Testis (tissue), 3 donors: ENCODE results near the gene ZBTB47. TPM values are rescaled to one million over a fixed set of nuclear protein-coding genes. Genes with fewer than 3 reads are reported as not detected.

Source experiments
- DNase-seq: peaks from one replicate; pipeline ENCODE4 v3.0.0-alpha.2; 2019
- H3K27ac ChIP-seq, 2 donors: fragments of 200-600 bp; sonication (generic); one replicate each; pipeline ENCODE4 v1.5.1; 2019
- H3K27me3 ChIP-seq: fragments of 200-600 bp; sonication (generic); one replicate; pipeline ENCODE4 v1.5.1; 2019
- H3K36me3 ChIP-seq: fragments of 200-600 bp; sonication (generic); one replicate; pipeline ENCODE4 v1.5.1; 2017; ENCODE audit warnings: low read depth; ENCODE audit errors: missing control alignments
- H3K4me1 ChIP-seq: fragments of 200-600 bp; sonication (generic); one replicate; pipeline ENCODE4 v1.5.1; 2019
- H3K4me3 ChIP-seq, 2 donors: fragments of 200-600 bp; sonication (generic); one replicate each; pipeline ENCODE4 v1.5.1; 2017 to 2019
- H3K9me3 ChIP-seq: fragments of 200-600 bp; sonication (generic); one replicate; pipeline ENCODE4 v1.5.1; 2017
- CTCF ChIP-seq, 3 experiments: fragments of 450-650 bp in 2 of 3; fragments of 200-600 bp in 1 of 3; sonication (generic) in 1 of 3; IDR thresholded peaks; one replicate each; pipeline ENCODE4 v1.5.1; 2016 to 2019; ENCODE audit warnings: antibody characterized with exemption in 3 of 3, mild to moderate bottlenecking in 2 of 3, moderate library complexity in 1 of 3
- POLR2A ChIP-seq: fragments of 450-650 bp; IDR thresholded peaks from one replicate; pipeline ENCODE4 v1.6.1; 2017; ENCODE audit warnings: antibody characterized with exemption, mild to moderate bottlenecking, moderate library complexity
- WGBS, 2 donors: methylation state at CpG; one replicate each; pipeline ENCODE4 v1.1.5; 2018; 5-methylcytosine and 5-hydroxymethylcytosine counted together
- intact Hi-C: fragments of 100-400 bp; cut with DNase I; formaldehyde crosslinking; loops from one replicate; pipeline ENCODE4 v1.15.1; 2023; ENCODE audit warnings: low total_unique reads
- polyA plus RNA-seq: library from polyadenylated mRNA; stranded (reverse); fragments of 350-450 nt; fragmentation: Illumina TruSeq; extraction: RNeasy Lipid Tissue Mini Kit (QIAGEN cat#74804); gene quantifications from one replicate; pipeline ENCODE4 v1.2.3, GENCODE V29; 2014; ENCODE audit warnings: low read depth, low replicate concordance; ENCODE audit not compliant: insufficient read depth
- total RNA-seq, 2 donors: library from RNA; depleted of rRNA; stranded (reverse); fragments of >200 nt; gene quantifications; one replicate each; pipeline ENCODE4 v1.2.3, GENCODE V29; 2016

ZBTB47 gene
- total and polyA plus RNA-seq, 3 donors from 2014 or later = 16.7 to 22.8 (median 18.1) TPM

GRCh38 chr3:42633544-42633943, 20.0 kb upstream of the ZBTB47 start:
- no peak overlapping the region for H3K4me3 ChIP-seq
- no peaks in the 10 kb centered on the region for H3K36me3 ChIP-seq
- 91 to 94% methylated on average over 6 of the region's 6 CpGs for WGBS, 2 donors
- no peaks in the 10 kb centered on the region for H3K4me1 ChIP-seq
- no peaks in the 10 kb centered on the region for H3K27me3 ChIP-seq
- no peak for DNase-seq
- no peak for TF ChIP-seq CTCF (IDR thresholded peaks at IDR 0.05)
- no peak for TF ChIP-seq POLR2A
- H3K9me3 ChIP-seq = no peaks in the 10 kb centered on the region
- no peak overlapping the region for H3K27ac ChIP-seq
- intact Hi-C loops = no loop called here

- no peak overlapping the region for H3K4me3 ChIP-seq
- no peaks in the 10 kb centered on the region for H3K36me3 ChIP-seq
- no peaks in the 10 kb centered on the region for H3K27me3 ChIP-seq
- no peaks in the 10 kb centered on the region for H3K9me3 ChIP-seq
- TF ChIP-seq POLR2A = no peak
- no peak for TF ChIP-seq CTCF (IDR thresholded peaks at IDR 0.05)
- no peak overlapping the region for H3K27ac ChIP-seq
- DNase-seq = no peak
- intact Hi-C loops = no loop called here
- 86 to 94% methylated on average over 2 of the region's 2 CpGs for WGBS, 2 donors
- H3K4me1 ChIP-seq = no peaks in the 10 kb centered on the region
These were observed 18.4 kb upstream of the ZBTB47 start for GRCh38 chr3:42635111-42635510.

GRCh38 chr3:42637001-42637400, 16.5 kb upstream of the ZBTB47 start:
- Histone ChIP-seq H3K4me3 (no peak overlapping the region), H3K36me3 (no peaks in the 10 kb centered on the region), H3K27me3 (no peaks in the 10 kb centered on the region), H3K4me1 (no peaks in the 10 kb centered on the region), H3K9me3 (no peaks in the 10 kb centered on the region), H3K27ac (no peak overlapping the region)
- 89 to 96% methylated on average over 6 of the region's 6 CpGs for WGBS, 2 donors
- intact Hi-C loops = no loop called here
- TF ChIP-seq CTCF (IDR thresholded peaks at IDR 0.05) (no peak), POLR2A (no peak)
- no peak for DNase-seq

GRCh38 chr3:42638339-42638842, 15.1 kb upstream of the ZBTB47 start:
- H3K4me3 ChIP-seq = no peak overlapping the region
- no peaks in the 10 kb centered on the region for H3K9me3 ChIP-seq
- H3K27ac ChIP-seq = no peak overlapping the region
- no peak for DNase-seq
- H3K27me3 ChIP-seq = no peaks in the 10 kb centered on the region
- intact Hi-C loops = no loop called here
- no peaks in the 10 kb centered on the region for H3K36me3 ChIP-seq
- H3K4me1 ChIP-seq = no peaks in the 10 kb centered on the region
- no peak for TF ChIP-seq CTCF (IDR thresholded peaks at IDR 0.05)
- TF ChIP-seq POLR2A = no peak
- 79 to 82% methylated on average over 6 of the region's 6 CpGs for WGBS, 2 donors

GRCh38 chr3:42639192-42639591, 14.3 kb upstream of the ZBTB47 start:
- H3K27ac ChIP-seq = no peak overlapping the region
- TF ChIP-seq CTCF (IDR thresholded peaks at IDR 0.05) (no peak), POLR2A (no peak)
- DNase-seq = no peak

More at GRCh38 chr3:42639192-42639591, 14.3 kb upstream of the ZBTB47 start:
- H3K4me1 ChIP-seq = no peaks in the 10 kb centered on the region
- no peaks in the 10 kb centered on the region for H3K9me3 ChIP-seq
- intact Hi-C loops = no loop called here
- 89 to 90% methylated on average over 6 of the region's 6 CpGs for WGBS, 2 donors
- no peak overlapping the region for H3K4me3 ChIP-seq
- H3K27me3 ChIP-seq = no peaks in the 10 kb centered on the region
- H3K36me3 ChIP-seq = no peaks in the 10 kb centered on the region
